HEK293 (cell line): ENCODE measurements around the gene DCST2.
A peak's percentile ranks its signal among the peaks of the same experiment; 100 is the strongest.

Source experiments
- BCL6B ChIP-seq: fragments of 450-650 bp; formaldehyde crosslinking; IDR thresholded peaks from 2 replicates; pipeline ENCODE4 v1.5.1; 2017; ENCODE audit warnings: missing biosample characterization, missing genetic modification characterization
- GFI1B ChIP-seq: fragments of 450-650 bp; formaldehyde crosslinking; IDR thresholded peaks from 2 replicates; pipeline ENCODE4 v1.5.1; 2016; ENCODE audit warnings: missing biosample characterization, missing genetic modification characterization
- KLF16 ChIP-seq: fragments of 450-650 bp; formaldehyde crosslinking; IDR thresholded peaks from 2 replicates; pipeline ENCODE4 v1.5.1; 2017; ENCODE audit warnings: missing biosample characterization, missing genetic modification characterization
- MYNN ChIP-seq: fragments of 450-650 bp; formaldehyde crosslinking; IDR thresholded peaks from 2 replicates; pipeline ENCODE4 v1.5.1; 2016; ENCODE audit warnings: missing biosample characterization, missing genetic modification characterization, borderline replicate concordance
- RBAK ChIP-seq: fragments of 450-650 bp; formaldehyde crosslinking; IDR thresholded peaks from 2 replicates; pipeline ENCODE4 v1.5.1; 2016; ENCODE audit warnings: missing biosample characterization, missing genetic modification characterization
- SCRT1 ChIP-seq: fragments of 450-650 bp; formaldehyde crosslinking; IDR thresholded peaks from 2 replicates; pipeline ENCODE4 v1.5.1; 2016; ENCODE audit warnings: missing biosample characterization, missing genetic modification characterization, borderline replicate concordance
- TCF7L2 ChIP-seq: IDR thresholded peaks from 2 replicates; pipeline ENCODE4 v1.6.1; 2011; ENCODE audit warnings: low read depth, mild to moderate bottlenecking, inconsistent platforms, low read length, moderate library complexity, borderline replicate concordance
- YY2 ChIP-seq: fragments of 450-650 bp; formaldehyde crosslinking; IDR thresholded peaks from 2 replicates; pipeline ENCODE4 v1.5.1; 2016; ENCODE audit warnings: missing biosample characterization, missing genetic modification characterization
- ZBTB17 ChIP-seq: fragments of 450-650 bp; formaldehyde crosslinking; IDR thresholded peaks from 2 replicates; pipeline ENCODE4 v1.5.1; 2016; ENCODE audit warnings: missing biosample characterization, missing genetic modification characterization
- ZNF16 ChIP-seq: fragments of 450-650 bp; formaldehyde crosslinking; IDR thresholded peaks from 2 replicates; pipeline ENCODE4 v1.5.1; 2016; ENCODE audit warnings: low read depth, missing biosample characterization, missing genetic modification characterization
- ZNF175 ChIP-seq: fragments of 450-650 bp; formaldehyde crosslinking; IDR thresholded peaks from 2 replicates; pipeline ENCODE4 v1.5.1; 2016; ENCODE audit warnings: missing biosample characterization, missing genetic modification characterization
- ZNF184 ChIP-seq: fragments of 450-650 bp; IDR thresholded peaks from 2 replicates; pipeline ENCODE4 v1.5.1; 2018; ENCODE audit warnings: missing biosample characterization, mild to moderate bottlenecking, missing genetic modification characterization
- ZNF2 ChIP-seq: fragments of 450-650 bp; formaldehyde crosslinking; IDR thresholded peaks from 2 replicates; pipeline ENCODE4 v1.5.1; 2016; ENCODE audit warnings: missing biosample characterization, missing genetic modification characterization
- ZNF211 ChIP-seq: fragments of 450-650 bp; formaldehyde crosslinking; IDR thresholded peaks from 2 replicates; pipeline ENCODE4 v1.5.1; 2016; ENCODE audit warnings: low read depth, missing biosample characterization, missing genetic modification characterization
- ZNF248 ChIP-seq: fragments of 450-650 bp; formaldehyde crosslinking; IDR thresholded peaks from 2 replicates; pipeline ENCODE4 v1.5.1; 2017; ENCODE audit warnings: missing biosample characterization, missing genetic modification characterization
- ZNF354C ChIP-seq: fragments of 450-650 bp; formaldehyde crosslinking; IDR thresholded peaks from 2 replicates; pipeline ENCODE4 v1.5.1; 2016; ENCODE audit warnings: missing biosample characterization, missing genetic modification characterization, low read depth, borderline replicate concordance
- ZNF48 ChIP-seq: fragments of 450-650 bp; formaldehyde crosslinking; IDR thresholded peaks from 2 replicates; pipeline ENCODE4 v1.5.1; 2016; ENCODE audit warnings: missing biosample characterization, missing genetic modification characterization
- ZNF510 ChIP-seq: fragments of 450-650 bp; formaldehyde crosslinking; IDR thresholded peaks from 2 replicates; pipeline ENCODE4 v1.5.1; 2018; ENCODE audit warnings: mild to moderate bottlenecking, missing genetic modification characterization, missing biosample characterization; ENCODE audit not compliant: insufficient replicate concordance
- ZNF549 ChIP-seq: fragments of 450-650 bp; IDR thresholded peaks from 2 replicates; pipeline ENCODE4 v1.5.1; 2018; ENCODE audit warnings: missing biosample characterization, missing genetic modification characterization, mild to moderate bottlenecking, inconsistent platforms, moderate library complexity
- ZNF629 ChIP-seq: fragments of 450-650 bp; formaldehyde crosslinking; IDR thresholded peaks from 2 replicates; pipeline ENCODE4 v1.5.1; 2017; ENCODE audit warnings: missing biosample characterization, missing genetic modification characterization
- ZNF658 ChIP-seq: fragments of 450-650 bp; formaldehyde crosslinking; IDR thresholded peaks from 2 replicates; pipeline ENCODE4; 2016; ENCODE audit warnings: missing biosample characterization, missing genetic modification characterization
- ZNF670 ChIP-seq: fragments of 450-650 bp; formaldehyde crosslinking; IDR thresholded peaks from 2 replicates; pipeline ENCODE4 v1.5.1; 2016; ENCODE audit warnings: missing biosample characterization, missing genetic modification characterization, low read depth
- ZNF76 ChIP-seq: fragments of 450-650 bp; formaldehyde crosslinking; IDR thresholded peaks from 2 replicates; pipeline ENCODE4; 2016; ENCODE audit warnings: low read depth, missing biosample characterization, missing genetic modification characterization, borderline replicate concordance
- TF ChIP-seq, protein P1 (sequence below): fragments of 450-650 bp; formaldehyde crosslinking; IDR thresholded peaks from 2 replicates; pipeline ENCODE4 v1.5.1; 2016; ENCODE audit warnings: missing biosample characterization, missing genetic modification characterization
- TF ChIP-seq, protein P2 (sequence below): fragments of 450-650 bp; formaldehyde crosslinking; IDR thresholded peaks from 2 replicates; pipeline ENCODE4 v1.5.1; 2017; ENCODE audit warnings: missing biosample characterization, missing genetic modification characterization
- TF ChIP-seq, protein P3 (sequence below): fragments of 450-650 bp; formaldehyde crosslinking; IDR thresholded peaks from 2 replicates; pipeline ENCODE4 v1.5.1; 2016; ENCODE audit warnings: missing biosample characterization, missing genetic modification characterization
- TF ChIP-seq, protein P4 (sequence below): fragments of 450-650 bp; formaldehyde crosslinking; IDR thresholded peaks from 2 replicates; pipeline ENCODE4 v1.5.1; 2016; ENCODE audit warnings: missing biosample characterization, missing genetic modification characterization, borderline replicate concordance
- TF ChIP-seq, protein P5 (sequence below): fragments of 450-650 bp; formaldehyde crosslinking; IDR thresholded peaks from 2 replicates; pipeline ENCODE4 v1.5.1; 2016; ENCODE audit warnings: missing biosample characterization, missing genetic modification characterization

The DCST2 gene

GRCh38 chr1:155051777-155052398 is 18.3 kb upstream of the DCST2 start (continued):
- TF ChIP-seq, protein P1, sequence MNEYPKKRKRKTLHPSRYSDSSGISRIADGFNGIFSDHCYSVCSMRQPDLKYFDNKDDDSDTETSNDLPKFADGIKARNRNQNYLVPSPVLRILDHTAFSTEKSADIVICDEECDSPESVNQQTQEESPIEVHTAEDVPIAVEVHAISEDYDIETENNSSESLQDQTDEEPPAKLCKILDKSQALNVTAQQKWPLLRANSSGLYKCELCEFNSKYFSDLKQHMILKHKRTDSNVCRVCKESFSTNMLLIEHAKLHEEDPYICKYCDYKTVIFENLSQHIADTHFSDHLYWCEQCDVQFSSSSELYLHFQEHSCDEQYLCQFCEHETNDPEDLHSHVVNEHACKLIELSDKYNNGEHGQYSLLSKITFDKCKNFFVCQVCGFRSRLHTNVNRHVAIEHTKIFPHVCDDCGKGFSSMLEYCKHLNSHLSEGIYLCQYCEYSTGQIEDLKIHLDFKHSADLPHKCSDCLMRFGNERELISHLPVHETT (tag by site-specific recombination) = no peak
- TF ChIP-seq ZNF175 (tag by site-specific recombination) (no peak), ZNF211 (tag by site-specific recombination) (no peak), GFI1B (tag by site-specific recombination) (no peak), ZNF629 (tag by site-specific recombination) (no peak), ZNF16 (tag by site-specific recombination) (no peak), ZBTB17 (tag by site-specific recombination) (peak; percentile 34; the same call in 1 of the 2 replicates), ZNF510 (tag by site-specific recombination) (no peak), TCF7L2 (no peak), KLF16 (tag by site-specific recombination) (peak; percentile 67), ZNF184 (tag by site-specific recombination) (no peak), SCRT1 (no peak), ZNF2 (tag by site-specific recombination) (no peak), ZNF670 (tag by site-specific recombination) (no peak), ZNF48 (no peak), MYNN (tag by site-specific recombination) (no peak), ZNF658 (tag by site-specific recombination) (no peak), ZNF248 (no peak), ZNF354C (tag by site-specific recombination) (no peak), ZNF549 (tag by site-specific recombination) (no peak), ZNF76 (tag by site-specific recombination) (no peak), RBAK (tag by site-specific recombination) (no peak), YY2 (tag by site-specific recombination) (no peak), BCL6B (tag by site-specific recombination) (no peak)
- TF ChIP-seq, protein P2, sequence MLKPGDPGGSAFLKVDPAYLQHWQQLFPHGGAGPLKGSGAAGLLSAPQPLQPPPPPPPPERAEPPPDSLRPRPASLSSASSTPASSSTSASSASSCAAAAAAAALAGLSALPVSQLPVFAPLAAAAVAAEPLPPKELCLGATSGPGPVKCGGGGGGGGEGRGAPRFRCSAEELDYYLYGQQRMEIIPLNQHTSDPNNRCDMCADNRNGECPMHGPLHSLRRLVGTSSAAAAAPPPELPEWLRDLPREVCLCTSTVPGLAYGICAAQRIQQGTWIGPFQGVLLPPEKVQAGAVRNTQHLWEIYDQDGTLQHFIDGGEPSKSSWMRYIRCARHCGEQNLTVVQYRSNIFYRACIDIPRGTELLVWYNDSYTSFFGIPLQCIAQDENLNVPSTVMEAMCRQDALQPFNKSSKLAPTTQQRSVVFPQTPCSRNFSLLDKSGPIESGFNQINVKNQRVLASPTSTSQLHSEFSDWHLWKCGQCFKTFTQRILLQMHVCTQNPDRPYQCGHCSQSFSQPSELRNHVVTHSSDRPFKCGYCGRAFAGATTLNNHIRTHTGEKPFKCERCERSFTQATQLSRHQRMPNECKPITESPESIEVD (tag by site-specific recombination) = no peak
- TF ChIP-seq, protein P3, sequence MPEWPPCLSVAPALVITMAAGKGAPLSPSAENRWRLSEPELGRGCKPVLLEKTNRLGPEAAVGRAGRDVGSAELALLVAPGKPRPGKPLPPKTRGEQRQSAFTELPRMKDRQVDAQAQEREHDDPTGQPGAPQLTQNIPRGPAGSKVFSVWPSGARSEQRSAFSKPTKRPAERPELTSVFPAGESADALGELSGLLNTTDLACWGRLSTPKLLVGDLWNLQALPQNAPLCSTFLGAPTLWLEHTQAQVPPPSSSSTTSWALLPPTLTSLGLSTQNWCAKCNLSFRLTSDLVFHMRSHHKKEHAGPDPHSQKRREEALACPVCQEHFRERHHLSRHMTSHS (tag by site-specific recombination) = no peak
- TF ChIP-seq, protein P4, sequence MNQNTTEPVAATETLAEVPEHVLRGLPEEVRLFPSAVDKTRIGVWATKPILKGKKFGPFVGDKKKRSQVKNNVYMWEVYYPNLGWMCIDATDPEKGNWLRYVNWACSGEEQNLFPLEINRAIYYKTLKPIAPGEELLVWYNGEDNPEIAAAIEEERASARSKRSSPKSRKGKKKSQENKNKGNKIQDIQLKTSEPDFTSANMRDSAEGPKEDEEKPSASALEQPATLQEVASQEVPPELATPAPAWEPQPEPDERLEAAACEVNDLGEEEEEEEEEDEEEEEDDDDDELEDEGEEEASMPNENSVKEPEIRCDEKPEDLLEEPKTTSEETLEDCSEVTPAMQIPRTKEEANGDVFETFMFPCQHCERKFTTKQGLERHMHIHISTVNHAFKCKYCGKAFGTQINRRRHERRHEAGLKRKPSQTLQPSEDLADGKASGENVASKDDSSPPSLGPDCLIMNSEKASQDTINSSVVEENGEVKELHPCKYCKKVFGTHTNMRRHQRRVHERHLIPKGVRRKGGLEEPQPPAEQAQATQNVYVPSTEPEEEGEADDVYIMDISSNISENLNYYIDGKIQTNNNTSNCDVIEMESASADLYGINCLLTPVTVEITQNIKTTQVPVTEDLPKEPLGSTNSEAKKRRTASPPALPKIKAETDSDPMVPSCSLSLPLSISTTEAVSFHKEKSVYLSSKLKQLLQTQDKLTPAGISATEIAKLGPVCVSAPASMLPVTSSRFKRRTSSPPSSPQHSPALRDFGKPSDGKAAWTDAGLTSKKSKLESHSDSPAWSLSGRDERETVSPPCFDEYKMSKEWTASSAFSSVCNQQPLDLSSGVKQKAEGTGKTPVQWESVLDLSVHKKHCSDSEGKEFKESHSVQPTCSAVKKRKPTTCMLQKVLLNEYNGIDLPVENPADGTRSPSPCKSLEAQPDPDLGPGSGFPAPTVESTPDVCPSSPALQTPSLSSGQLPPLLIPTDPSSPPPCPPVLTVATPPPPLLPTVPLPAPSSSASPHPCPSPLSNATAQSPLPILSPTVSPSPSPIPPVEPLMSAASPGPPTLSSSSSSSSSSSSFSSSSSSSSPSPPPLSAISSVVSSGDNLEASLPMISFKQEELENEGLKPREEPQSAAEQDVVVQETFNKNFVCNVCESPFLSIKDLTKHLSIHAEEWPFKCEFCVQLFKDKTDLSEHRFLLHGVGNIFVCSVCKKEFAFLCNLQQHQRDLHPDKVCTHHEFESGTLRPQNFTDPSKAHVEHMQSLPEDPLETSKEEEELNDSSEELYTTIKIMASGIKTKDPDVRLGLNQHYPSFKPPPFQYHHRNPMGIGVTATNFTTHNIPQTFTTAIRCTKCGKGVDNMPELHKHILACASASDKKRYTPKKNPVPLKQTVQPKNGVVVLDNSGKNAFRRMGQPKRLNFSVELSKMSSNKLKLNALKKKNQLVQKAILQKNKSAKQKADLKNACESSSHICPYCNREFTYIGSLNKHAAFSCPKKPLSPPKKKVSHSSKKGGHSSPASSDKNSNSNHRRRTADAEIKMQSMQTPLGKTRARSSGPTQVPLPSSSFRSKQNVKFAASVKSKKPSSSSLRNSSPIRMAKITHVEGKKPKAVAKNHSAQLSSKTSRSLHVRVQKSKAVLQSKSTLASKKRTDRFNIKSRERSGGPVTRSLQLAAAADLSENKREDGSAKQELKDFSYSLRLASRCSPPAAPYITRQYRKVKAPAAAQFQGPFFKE = peak; percentile 93; the same call in 1 of the 2 replicates
- TF ChIP-seq, protein P5, sequence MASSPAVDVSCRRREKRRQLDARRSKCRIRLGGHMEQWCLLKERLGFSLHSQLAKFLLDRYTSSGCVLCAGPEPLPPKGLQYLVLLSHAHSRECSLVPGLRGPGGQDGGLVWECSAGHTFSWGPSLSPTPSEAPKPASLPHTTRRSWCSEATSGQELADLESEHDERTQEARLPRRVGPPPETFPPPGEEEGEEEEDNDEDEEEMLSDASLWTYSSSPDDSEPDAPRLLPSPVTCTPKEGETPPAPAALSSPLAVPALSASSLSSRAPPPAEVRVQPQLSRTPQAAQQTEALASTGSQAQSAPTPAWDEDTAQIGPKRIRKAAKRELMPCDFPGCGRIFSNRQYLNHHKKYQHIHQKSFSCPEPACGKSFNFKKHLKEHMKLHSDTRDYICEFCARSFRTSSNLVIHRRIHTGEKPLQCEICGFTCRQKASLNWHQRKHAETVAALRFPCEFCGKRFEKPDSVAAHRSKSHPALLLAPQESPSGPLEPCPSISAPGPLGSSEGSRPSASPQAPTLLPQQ = 0 out of 2 replicates have a peak, but pooled peaks have one; percentile 12
